CD4-positive, alpha-beta T cell treated with Interleukin-15 for 1 hour (primary cell): ENCODE measurements around the gene ZNF639.

Experiments used
- DNase-seq: peaks from one replicate; pipeline ENCODE4 v3.0.0-alpha.2; 2020

Gene ZNF639

DNA sequence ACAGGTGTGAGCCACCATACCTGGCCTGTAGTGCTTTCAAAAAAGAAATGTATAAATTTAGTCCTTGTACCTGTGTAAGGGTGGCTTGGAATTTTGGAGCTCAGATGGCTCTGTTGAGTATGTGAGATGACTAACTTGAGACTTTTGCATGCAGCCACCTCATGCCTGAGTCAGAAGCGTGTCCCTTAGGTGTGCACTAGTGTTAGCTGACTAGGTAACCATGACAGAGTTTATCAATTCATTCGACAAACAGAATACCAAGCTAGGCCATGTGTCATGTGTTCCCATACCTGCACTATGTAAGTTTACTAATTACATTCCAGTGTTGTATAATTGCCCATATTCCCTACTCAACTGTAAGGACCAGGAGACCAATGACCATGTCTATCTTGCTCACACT, 4.0 kb upstream of the ZNF639 start:
- no peak for DNase-seq

DNA sequence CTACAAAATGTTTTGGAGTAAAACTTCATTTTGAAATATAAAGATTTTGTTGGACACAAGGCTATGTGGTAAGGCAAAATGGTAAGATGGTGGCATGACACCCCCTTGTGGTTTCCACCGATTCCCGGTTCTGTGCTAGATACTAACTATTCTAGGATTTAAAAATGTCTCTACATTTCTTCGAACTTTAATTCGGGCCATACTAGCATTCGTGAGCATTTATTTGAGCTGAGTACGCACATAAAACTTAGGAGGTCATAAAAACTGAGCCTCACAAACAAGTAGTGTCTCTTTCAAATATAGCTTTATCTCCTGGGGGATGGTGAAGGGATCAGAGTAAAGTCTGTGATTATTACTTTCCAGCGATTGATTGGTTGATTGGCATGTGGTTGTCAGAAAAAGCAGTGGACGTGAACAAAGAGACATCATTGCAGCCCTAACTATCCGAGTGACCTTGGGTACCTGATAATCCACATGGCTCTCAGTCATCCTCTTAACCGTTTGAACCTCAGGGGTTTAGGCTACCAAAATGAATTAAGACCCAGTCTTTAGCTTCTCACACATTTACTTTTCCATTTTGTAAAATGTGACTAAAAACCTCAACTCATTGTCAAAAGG, 1.1 kb upstream of the ZNF639 start:
- DNase-seq: no peak

DNA sequence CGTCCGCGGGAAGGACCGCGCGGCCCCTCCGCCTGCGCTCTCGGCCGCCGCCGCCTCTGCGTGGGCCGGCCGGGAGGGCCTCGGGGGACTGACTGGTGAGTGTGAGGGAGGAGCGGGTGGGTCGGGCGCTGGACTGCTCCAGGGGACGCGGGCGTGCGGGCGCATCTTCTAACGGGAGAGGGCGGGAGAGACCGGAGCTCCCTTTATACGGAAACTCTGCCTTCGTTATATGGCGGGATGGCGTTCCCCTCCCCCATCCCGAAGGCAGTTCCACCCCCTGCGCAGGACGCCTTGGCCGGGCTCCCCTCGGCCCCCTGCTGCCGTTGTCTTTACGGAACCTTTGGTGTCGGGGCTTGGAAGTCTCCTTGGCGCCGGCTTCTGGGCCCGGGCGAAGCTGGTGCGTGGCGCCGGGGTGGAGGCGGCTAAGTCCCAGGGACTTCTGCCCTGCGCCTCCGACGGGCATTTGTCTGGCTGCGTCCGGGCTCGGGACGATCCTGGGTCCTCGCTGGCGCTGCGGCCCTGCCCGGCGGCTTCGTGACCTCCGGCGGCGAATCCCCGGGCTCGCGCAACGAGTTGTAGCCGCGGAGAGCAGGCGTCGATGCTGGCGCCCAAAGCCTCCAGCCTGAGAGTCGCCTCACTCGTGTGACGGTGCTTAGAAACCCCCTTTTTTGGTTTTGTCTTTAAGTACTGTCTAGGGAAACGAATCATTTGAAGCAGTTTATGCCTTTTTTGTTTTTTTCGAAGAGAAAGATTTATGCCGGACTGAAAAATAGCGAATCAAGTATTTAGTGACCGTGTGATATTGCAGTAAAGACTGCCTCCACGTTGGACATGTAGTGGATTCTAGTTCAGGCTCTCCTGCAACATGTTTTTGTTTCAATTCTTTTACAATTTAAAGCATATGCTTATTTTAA, 623 bp downstream of the ZNF639 start:
- peak; percentile 61 for DNase-seq

DNA sequence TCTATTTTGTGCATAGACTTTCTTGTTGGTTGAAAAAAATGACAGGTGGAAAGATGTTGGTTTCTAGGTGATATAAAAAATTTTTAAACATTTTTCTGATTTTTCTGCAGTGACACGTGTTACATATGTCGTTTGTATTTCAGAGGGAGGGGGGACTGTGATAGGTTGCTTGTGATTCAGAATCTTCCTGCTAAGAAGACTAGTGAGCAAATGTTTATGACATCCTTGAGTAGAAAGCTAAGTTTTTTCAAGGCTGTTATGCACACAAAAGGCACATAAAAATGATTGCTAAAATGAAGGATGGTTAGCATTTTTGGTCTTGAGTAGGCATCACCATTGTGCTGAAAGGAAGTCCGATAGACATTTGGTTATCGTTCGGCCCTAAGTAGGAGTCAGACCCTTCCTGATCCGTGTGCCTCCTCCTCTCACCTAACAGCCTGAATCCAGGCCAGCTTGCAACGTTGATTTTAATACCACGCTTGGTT, 1.5 kb downstream of the ZNF639 start:
- DNase-seq: no peak

DNA sequence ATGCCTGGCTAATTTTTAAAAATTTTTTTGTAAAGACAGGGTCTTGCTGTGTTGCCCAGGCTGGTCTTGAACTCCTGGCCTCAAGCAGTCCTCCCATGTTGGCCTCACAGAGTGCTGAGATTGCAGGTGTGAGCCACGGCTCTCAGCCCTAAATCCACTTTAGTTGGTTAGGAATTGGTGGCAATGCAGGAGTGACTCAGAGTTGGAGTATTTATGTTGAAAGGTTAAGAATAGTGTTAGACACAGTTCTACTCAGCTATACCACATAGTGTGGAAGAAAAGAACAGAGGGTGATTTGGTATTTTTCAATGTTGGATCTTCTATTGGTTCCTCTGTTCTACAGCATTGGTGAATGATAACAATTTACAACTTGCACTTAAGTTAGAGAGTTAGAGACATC, 7.6 kb downstream of the ZNF639 start:
- DNase-seq: no peak

DNA sequence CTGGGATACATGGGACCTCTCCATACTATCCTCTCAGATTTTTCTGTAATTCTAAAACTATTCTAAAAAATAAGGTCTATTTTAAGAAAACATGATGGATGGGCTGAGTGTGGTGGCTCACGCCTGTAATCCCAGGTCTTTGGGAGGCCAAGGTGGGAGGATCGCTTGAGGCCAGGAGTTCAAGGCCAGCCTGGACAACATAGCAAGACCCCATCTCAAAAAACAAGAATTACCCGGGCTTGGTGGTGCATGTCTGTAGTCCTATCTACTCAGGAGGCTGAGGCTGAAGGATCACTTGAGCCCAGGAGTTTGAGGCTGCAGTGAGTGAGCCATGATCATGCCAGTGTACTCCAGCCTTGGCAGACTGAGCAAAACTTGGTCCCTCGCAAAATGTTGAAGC, 9.4 kb downstream of the ZNF639 start:
- no peak for DNase-seq

DNA sequence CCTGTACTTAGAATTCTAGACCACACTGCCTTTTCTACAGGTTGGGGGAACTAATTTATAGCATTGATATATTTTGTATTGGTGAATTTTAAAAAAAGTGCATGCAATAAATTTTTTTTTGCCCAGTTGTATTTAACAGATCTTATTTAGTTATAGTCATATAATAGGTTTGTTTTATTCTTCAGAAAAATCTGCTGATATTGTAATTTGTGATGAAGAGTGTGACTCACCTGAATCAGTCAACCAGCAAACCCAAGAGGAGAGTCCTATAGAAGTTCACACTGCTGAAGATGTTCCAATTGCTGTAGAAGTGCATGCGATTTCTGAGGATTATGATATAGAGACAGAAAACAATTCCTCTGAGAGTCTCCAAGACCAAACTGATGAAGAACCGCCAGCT, 10.3 kb downstream of the ZNF639 start:
- DNase-seq: no peak

DNA sequence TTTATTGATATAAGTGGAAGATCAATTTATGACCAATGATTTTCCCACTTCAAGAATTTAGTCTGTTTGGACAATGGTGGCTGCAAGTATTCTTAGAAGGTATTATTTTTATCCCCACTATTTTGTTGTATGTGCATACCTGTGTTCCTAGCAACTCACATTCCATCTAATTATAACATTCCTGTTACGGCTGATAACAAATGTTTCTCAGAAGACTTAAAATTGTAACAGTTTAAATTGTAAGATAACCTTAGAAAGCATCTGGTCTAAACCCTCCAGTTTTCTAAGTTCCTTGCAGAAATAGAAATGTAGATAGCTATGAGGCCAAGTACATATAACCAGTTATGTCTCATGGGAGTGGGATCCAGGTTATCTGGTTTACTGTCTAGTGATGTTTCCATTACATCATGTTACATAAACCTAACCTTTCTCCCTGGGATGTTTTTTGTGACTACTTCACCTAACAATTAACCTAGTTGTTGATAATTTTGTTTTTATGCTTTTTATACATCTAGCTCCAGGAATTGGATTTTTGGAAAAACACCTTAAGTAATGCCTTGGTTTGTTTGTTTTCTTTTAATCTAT, 13.6 kb downstream of the ZNF639 start:
- DNase-seq: no peak

DNA sequence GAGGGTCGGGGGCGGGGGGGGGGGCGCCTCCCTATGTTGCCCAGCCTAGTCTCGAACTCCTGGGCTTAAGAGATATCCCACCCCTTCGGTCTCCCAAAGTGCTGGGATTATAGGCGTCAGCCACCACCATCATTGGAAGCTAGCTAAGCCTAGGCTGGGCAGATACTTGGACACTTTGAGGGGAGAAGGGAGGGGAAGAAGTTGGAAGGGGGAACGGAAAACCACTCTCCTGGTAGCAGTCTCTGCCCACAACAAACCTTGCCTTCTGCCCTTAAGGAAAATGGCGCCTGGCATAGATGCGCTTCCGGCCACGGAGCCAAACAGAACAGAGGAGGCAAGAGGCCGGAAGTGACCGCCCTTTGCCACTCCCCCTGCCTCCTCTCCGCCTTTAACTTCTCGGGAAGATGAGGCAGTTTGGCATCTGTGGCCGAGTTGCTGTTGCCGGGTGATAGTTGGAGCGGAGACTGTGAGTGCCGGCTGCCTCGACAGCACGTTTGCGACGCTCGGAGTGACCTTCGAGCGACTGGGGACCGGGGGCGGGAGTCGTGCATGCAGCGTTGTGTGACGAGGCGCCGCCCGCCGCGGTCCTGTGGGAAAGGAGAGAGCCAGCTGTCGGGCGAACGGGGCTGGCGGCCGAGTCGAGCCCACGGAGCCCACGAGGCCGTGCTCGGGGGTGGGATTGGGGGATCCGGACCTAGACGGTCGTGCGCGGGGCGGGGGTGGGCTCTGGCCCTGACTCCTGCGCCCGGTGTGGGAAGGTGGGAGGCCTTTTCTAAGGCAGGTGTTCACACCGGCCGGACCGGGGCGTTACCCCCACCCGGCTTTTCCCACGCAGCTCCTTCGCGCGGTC, 24.7 kb downstream of the ZNF639 start, which contains the start of gene MFN1:
TSS of gene MFN1 (plus strand) at position 365 of the 850 bp plus-strand sequence. CDS start 1,143 bp downstream, outside the sequence.
- DNase-seq: peak; percentile 89

DNA sequence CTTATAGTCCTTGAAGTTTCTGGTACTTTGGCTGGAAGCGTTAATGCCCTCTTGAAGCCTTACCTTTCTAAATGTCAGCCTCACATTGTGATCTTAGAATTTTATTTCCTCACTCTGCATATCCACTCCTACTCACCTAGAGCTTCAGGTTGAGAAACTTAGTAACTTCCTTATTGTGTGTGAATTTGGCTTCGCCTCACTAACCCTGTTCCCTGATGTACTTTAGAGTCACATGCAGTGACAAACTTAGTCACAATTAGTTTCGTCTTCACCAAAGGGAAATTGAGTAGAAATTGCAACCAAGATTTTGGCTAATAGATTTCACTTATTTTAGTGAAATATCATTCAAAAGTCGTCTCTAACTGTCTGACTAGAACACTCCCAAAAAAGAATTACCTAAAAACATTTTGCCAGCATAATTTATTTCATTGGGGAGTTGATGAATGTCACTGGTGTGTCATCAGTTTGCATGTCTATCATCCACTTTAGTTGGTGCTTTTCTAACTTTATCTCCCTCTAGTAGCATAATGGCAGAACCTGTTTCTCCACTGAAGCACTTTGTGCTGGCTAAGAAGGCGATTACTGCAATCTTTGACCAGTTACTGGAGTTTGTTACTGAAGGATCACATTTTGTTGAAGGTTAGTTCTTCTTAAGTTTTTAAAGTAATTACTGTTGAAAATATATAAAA, 25.6 kb downstream of the ZNF639 start:
- no peak for DNase-seq

DNA sequence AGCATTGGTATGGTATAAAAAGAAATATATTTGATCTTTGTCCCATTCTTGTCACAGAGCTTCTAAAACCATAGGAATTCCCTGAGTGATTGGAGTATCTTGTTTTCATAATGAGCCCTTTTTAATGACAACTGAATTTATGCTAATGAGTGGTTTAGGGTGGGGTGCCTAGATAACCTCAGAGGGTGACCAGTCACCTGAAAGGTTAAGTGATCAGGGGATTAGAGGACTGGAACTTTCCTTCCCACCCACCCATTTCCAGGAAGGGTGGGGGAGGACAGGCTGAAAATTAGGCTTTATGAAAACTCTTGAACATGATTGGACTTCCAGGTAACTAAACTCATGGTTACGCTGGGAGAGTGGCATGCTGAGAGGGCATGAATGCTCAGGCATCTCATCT, 33.2 kb downstream of the ZNF639 start:
- no peak for DNase-seq

DNA sequence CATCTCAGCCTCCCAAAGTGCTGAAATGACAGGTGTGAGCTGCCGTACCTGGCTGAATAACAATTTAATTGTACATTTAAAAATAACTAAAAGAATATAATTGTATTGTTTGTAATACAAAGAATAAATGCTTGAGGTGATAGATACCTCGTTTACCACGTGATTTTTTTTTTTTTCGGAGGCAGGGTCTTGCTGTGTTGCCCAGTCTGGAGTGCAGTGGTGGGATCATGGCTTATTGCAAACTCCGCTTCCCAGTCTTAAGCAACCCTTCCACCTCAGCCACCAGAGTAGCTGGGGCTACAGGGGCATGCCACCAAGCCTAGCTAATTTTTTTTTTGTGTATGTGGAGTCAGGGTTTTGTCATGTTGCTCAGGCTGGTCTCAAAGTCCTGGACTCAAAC, 40.5 kb downstream of the ZNF639 start:
- no peak for DNase-seq

DNA sequence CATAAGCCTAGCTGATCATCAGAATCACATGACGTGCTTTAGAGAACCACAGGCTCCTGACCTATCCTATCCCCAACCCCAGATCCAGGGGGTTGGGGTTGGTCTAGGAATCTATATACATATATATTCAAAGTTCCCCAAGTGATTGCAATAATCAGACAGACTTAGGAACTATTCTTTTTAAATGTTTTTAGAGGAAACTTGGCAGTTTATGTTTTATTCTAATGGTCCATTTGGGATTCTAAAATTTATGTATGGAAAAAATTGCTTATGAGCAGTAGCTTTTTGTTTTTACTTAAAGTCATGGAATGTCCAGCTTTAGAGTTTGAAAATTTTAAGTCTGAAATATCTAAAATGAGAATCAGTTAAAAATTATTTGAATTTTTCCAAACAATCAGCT, 46.8 kb downstream of the ZNF639 start:
- DNase-seq: no peak

DNA sequence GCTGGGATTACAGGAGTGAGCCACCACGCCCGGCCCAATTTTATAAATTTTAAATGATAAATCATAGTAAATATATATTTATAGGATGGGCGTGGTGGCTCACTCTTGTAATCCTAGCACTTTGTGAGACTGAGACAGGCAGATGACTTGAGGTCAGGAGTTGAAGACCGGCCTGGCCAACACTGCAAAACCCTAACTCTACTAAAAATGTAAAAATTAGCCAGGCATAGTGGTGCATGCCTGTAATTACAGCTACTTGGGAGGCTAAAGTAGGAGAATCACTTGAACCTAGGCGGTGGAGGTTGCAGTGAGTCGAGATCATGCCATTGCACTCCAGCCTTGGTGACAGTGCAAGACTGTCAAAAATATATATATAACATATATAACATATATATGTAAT, 51.1 kb downstream of the ZNF639 start:
- DNase-seq: no peak

DNA sequence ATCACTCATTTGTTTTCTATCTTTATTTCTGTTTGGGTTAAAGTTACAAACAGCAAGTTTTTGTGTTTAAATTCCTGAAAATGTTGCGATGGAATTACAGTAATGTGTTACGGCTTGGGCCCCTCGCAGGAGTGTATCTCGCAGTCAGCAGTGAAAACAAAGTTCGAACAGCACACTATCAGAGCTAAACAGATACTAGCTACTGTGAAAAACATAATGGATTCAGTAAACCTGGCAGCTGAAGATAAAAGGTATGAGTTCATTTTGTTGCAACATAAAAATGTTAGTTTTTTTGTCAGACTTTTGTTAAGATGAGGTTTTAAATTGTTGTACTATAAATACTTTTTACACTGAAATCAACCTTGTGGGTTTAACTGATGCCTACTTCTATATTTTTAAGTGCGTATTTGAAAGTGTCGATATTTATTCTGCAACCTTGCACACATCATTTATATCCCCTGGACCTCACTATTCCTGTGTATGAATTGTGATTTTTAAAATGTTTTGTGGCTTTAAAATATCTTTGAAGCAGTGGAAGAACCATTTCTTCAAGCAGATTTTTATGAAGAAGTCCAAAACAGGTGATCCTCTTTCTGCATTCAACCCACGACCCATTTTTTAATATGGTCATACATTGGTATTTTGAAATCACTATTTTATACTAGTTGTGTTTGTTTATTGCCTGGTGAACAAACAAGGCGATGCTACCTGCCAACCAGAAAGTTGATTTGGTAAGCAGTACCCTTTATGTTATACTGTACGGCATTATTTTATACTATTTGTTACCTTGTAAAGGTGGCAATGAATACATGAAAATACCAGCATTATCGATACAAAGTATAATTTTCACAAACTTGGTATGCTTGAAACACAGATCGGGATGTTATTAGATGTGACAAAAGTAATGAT, 52.5 kb downstream of the ZNF639 start:
- no peak for DNase-seq

DNA sequence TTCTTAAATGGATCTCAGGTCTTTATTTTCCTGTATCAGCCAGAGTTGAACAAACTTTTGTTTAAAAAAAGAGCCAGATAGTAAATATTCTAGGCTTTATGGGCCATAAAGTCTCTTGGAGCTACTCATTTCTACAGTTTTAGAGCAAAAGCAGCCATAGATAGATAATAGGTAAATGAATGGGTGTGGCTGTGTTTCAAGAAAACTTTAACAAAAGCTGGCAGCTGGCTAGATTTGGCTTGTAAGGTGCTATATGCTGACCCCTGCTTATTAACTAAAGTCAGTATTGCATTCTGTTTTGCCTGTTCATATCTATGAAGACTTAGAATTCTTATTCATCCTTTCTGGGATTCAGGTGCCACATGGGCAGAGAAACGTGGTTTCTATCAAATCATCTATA, 53.6 kb downstream of the ZNF639 start:
- no peak for DNase-seq
